ENCODE results near the gene OR12D3.

The OR12D3 gene

DNA sequence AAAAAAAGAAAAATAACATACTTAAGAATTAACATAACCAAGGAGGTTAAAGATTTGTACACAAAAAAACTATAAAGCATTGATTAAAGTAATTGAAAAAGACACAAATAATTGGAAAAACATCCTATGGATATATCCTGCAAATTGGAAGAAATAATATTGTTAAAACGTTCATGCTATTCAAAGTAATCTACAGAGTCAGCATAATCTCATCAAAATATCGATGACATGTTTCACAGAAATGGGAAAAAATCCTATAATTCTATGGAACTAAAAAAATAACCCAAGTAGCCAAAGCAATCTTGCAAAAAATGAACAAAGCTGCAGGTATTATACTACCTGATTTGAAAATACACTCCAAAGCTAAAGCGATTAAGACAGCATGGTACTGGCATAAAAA is 29.7 kb downstream of the OR12D3 start:
- Histone ChIP-seq H2AFZ (ENCODE audit: low read depth, low read length) (no peak overlapping the region), H3K36me3 (ENCODE audit: insufficient read depth, low read length) (no peaks in the 10 kb centered on the region), H3K27me3 (ENCODE audit: insufficient read depth, low read length) (no peaks in the 10 kb centered on the region), H3K4me1 (ENCODE audit: insufficient read depth, low read length) (no peaks in the 10 kb centered on the region), H3K9me3 (ENCODE audit: low read length) (no peaks in the 10 kb centered on the region), H3K4me3 (ENCODE audit: low read length) (no peak overlapping the region)

DNA sequence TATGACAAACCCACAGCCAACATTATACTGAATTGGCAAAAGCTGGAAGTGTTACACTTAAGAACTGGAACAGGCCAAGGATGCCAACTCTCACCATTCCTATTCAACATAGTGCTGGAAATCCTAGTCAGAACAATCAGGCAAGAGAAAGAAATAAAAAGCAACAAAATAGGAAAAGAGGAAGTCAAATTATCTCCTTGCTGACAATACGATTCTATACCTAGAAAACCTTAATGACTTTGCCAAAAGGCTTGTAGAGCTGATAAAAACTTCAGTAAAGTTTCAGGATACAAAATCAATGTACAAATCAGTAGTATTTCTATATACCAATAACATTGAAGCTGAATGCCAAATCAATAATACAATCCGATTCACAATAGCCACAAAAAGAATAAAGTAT is 38.8 kb downstream of the OR12D3 start:
- Histone ChIP-seq H3K27me3 (ENCODE audit: insufficient read depth, low read length) (no peaks in the 10 kb centered on the region), H3K36me3 (ENCODE audit: insufficient read depth, low read length) (no peaks in the 10 kb centered on the region), H3K9me3 (ENCODE audit: low read length) (no peaks in the 10 kb centered on the region), H3K4me3 (ENCODE audit: low read length) (no peak overlapping the region), H2AFZ (ENCODE audit: low read depth, low read length) (no peak overlapping the region), H3K4me1 (ENCODE audit: insufficient read depth, low read length) (no peaks in the 10 kb centered on the region)

DNA sequence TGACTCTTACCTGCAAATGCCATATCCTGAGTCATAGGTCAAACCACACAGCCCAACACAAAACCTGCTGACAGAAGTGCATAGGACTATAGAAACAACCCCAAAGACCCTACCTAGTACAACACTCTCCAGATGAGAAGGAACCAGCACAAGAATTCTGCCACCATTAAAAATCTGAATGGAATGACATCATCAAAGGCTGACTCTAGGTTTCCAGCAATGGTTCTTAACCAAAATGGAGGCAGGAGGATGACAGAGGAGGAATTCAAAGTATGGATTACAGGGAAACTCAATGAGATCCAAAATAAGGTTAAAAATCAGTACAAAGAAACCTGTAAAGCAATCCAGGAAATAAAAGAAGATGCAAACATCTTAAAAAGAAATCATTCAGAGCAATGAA is 42.4 kb downstream of the OR12D3 start:
- H3K4me1 ChIP-seq (ENCODE audit: insufficient read depth, low read length), result no peaks in the 10 kb centered on the region
- H3K4me3 ChIP-seq (ENCODE audit: low read length), result no peak overlapping the region
- no peak overlapping the region for H2AFZ ChIP-seq (ENCODE audit: low read depth, low read length)
- no peaks in the 10 kb centered on the region for H3K27me3 ChIP-seq (ENCODE audit: insufficient read depth, low read length)
- H3K36me3 ChIP-seq (ENCODE audit: insufficient read depth, low read length), result no peaks in the 10 kb centered on the region
- H3K9me3 ChIP-seq (ENCODE audit: low read length), result no peaks in the 10 kb centered on the region

DNA sequence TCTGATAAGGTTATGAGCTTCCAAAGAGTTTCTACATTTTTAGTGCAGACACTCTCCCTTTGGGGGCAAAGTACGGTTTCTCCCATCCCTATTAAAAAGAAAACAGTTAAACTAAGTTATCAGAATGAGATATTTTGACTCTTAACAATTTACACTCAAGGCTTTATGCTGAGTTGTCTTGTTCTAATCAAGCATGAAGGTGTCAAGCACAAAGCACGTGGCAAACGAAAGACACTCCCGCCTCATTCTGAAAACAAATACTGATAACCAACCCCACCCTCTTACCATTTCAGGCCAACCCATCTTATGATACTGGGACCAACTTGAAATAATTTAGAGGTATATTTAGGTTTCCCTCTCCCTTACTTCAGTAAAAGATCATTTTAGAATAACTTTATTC is 49.3 kb downstream of the OR12D3 start:
- Histone ChIP-seq H3K27me3 (ENCODE audit: insufficient read depth, low read length) (no peaks in the 10 kb centered on the region), H3K36me3 (ENCODE audit: insufficient read depth, low read length) (no peaks in the 10 kb centered on the region), H3K4me3 (ENCODE audit: low read length) (no peak overlapping the region), H3K9me3 (ENCODE audit: low read length) (no peaks in the 10 kb centered on the region), H2AFZ (ENCODE audit: low read depth, low read length) (no peak overlapping the region), H3K4me1 (ENCODE audit: insufficient read depth, low read length) (no peaks in the 10 kb centered on the region)

Measured in neuron (in vitro differentiated cells).